Right lobe of liver (tissue), 6 donors: ENCODE data around the gene FRMPD3. TPM values are rescaled to one million over a fixed set of nuclear protein-coding genes. Genes with fewer than 3 reads are reported as not detected.
A peak's percentile ranks its signal among the peaks of the same experiment; 100 is the strongest.
"Not testable (repeated sequence)": the region's sequence is repeated elsewhere in the genome, so short reads cannot be mapped to it uniquely, and the experiment has no call there.

Experiments
- ATAC-seq, 4 donors: fragments of 200-7000 bp; cut with Tn5 transposase; one replicate each; pipeline ENCODE4 v1.9.1; 2020; ENCODE audit warnings: mild to moderate bottlenecking in 4 of 4, moderate library complexity in 4 of 4
- DNase-seq, 3 donors: peaks; one replicate each; pipeline ENCODE4 v3.0.0-alpha.2; 2020
- H3K27ac ChIP-seq, 3 donors: fragments of 200-600 bp; one replicate each; pipeline ENCODE4 v1.8.0; 2022
- H3K27me3 ChIP-seq, 2 donors: fragments of 200-600 bp; one replicate each; pipeline ENCODE4 v1.8.0; 2022
- H3K36me3 ChIP-seq, 4 donors: fragments of 200-600 bp; sonication (generic) in 1 of 4; one replicate each; pipeline versions ENCODE4 v1.5.1 to v1.8.0; 2017 to 2022; ENCODE audit warnings: control low read depth in 1 of 4
- H3K4me1 ChIP-seq, 4 donors: fragments of 200-600 bp; sonication (generic) in 1 of 4; one replicate each; pipeline versions ENCODE4 v1.5.1 to v1.8.0; 2017 to 2022; ENCODE audit warnings: control low read depth in 1 of 4
- H3K4me3 ChIP-seq, 3 donors: fragments of 200-600 bp; one replicate each; pipeline ENCODE4 v1.8.0; 2022
- H3K9me3 ChIP-seq, 4 donors: fragments of 200-600 bp; sonication (generic) in 1 of 4; one replicate each; pipeline versions ENCODE4 v1.5.1 to v1.8.0; 2017 to 2022; ENCODE audit warnings: control low read depth in 1 of 4
- CTCF ChIP-seq, 4 donors: fragments of 200-600 bp in 3 of 4; fragments of 450-650 bp in 1 of 4; IDR thresholded peaks; one replicate each; pipeline versions ENCODE4 v1.5.1 to v1.8.0; 2016 to 2022; ENCODE audit warnings: antibody characterized with exemption in 4 of 4, mild to moderate bottlenecking in 2 of 4
- POLR2A ChIP-seq: fragments of 450-650 bp; IDR thresholded peaks from one replicate; pipeline ENCODE4 v1.6.1; 2017; ENCODE audit warnings: antibody characterized with exemption, mild to moderate bottlenecking
- WGBS: methylation state at CpG from one replicate; pipeline ENCODE4 v1.1.6; 2018; ENCODE audit warnings: low coverage, low lambda C conversion rate; ENCODE audit not compliant: insufficient coverage; ENCODE audit errors: missing lambda C conversion rate; 5-methylcytosine and 5-hydroxymethylcytosine counted together
- intact Hi-C, 2 donors: fragments of 100-400 bp; cut with DNase I; formaldehyde crosslinking; loops; one replicate each; pipeline versions ENCODE4 v1.11.2 to v1.14.1; 2022
- total RNA-seq, 6 experiments: library from RNA; depleted of rRNA in 2 of 6; stranded (reverse); fragments of >200 nt in 2 of 6; fragmentation: NEBNext Ultra II Directional in 3 of 6; extraction: Animal tissue kit (Norgen Biotek cat#: 25700) in 3 of 6; gene quantifications; one replicate each; pipeline versions ENCODE4 v1.1.0 to v1.2.4, GENCODE V29; 2016 to 2023
- donor health status: DM: no; HTN: yes; CAD: no.
- donor health status: DM: no; HTN: no; CAD: no.
- donor health status: DM: no; HTN: no; CAD: no.
- donor health status: DM: no; HTN: yes; CAD: no.
- donor health status: DM: no; HTN: yes; CAD: no.

The FRMPD3 gene
- total RNA-seq, 6 experiments from 2014 or later: not detected

- Histone ChIP-seq H3K36me3 (no peaks in the 10 kb centered on the region), H3K4me3 (no peak overlapping the region), H3K27ac (no peak overlapping the region), H3K4me1 (no peaks in the 10 kb centered on the region), H3K9me3 (no peaks in the 10 kb centered on the region), H3K27me3 (no peaks in the 10 kb centered on the region)
- DNase-seq (no peak), ATAC-seq (no peak)
- 49% methylated on average over 3 of the region's 4 CpGs for WGBS
- intact Hi-C loops: no loop called here
- no peak for TF ChIP-seq POLR2A
- TF ChIP-seq CTCF (IDR thresholded peaks at IDR 0.05): no peak
These were observed 17.8 kb downstream of the FRMPD3 start for GRCh38 chrX:107467271-107467670.

- no peaks in the 10 kb centered on the region for H3K9me3 ChIP-seq
- no peak overlapping the region for H3K4me3 ChIP-seq
- no CpG with 5 or more reads among the region's 2 CpGs for WGBS
- intact Hi-C loops: no loop called here
- no peaks in the 10 kb centered on the region for H3K27me3 ChIP-seq
- TF ChIP-seq POLR2A (no peak), CTCF (IDR thresholded peaks at IDR 0.05) (no peak)
- no peaks in the 10 kb centered on the region for H3K36me3 ChIP-seq
- DNase-seq: no peak
- no peak for ATAC-seq
- no peak overlapping the region for H3K27ac ChIP-seq
- no peaks in the 10 kb centered on the region for H3K4me1 ChIP-seq
These were observed 20.7 kb downstream of the FRMPD3 start for GRCh38 chrX:107470198-107470597.

- no peak for ATAC-seq
- H3K9me3 ChIP-seq: no peaks in the 10 kb centered on the region
These were observed 21.5 kb downstream of the FRMPD3 start for GRCh38 chrX:107470971-107471370.

GRCh38 chrX:107471420-107471819 is 22.0 kb downstream of the FRMPD3 start:
- DNase-seq, intact Hi-C loops: not testable (repeated sequence)
- WGBS: 51% methylated on average over 4 of the region's 4 CpGs

More at GRCh38 chrX:107470971-107471370, 21.5 kb downstream of the FRMPD3 start:
- no peak for DNase-seq
- TF ChIP-seq POLR2A (no peak), CTCF (IDR thresholded peaks at IDR 0.05) (peak in 1 of 4 donors; percentile 11)
- intact Hi-C loops: no loop called here
- H3K36me3 ChIP-seq: no peaks in the 10 kb centered on the region
- no peaks in the 10 kb centered on the region for H3K27me3 ChIP-seq
- no peak overlapping the region for H3K27ac ChIP-seq
- no peaks in the 10 kb centered on the region for H3K4me1 ChIP-seq
- 48% methylated on average over 4 of the region's 7 CpGs for WGBS
- no peak overlapping the region for H3K4me3 ChIP-seq

GRCh38 chrX:107477406-107477805 is 28.0 kb downstream of the FRMPD3 start:
- TF ChIP-seq CTCF (IDR thresholded peaks at IDR 0.05) (no peak), POLR2A (no peak)
- DNase-seq: no peak
- 60% methylated on average over 3 of the region's 4 CpGs for WGBS
- no peak for ATAC-seq
- no peak overlapping the region for H3K4me3 ChIP-seq
- H3K36me3 ChIP-seq: no peaks in the 10 kb centered on the region
- H3K4me1 ChIP-seq: no peaks in the 10 kb centered on the region
- intact Hi-C loops: no loop called here
- H3K27ac ChIP-seq: no peak overlapping the region
- H3K27me3 ChIP-seq: no peaks in the 10 kb centered on the region
- H3K9me3 ChIP-seq: no peaks in the 10 kb centered on the region

More at GRCh38 chrX:107471420-107471819, 22.0 kb downstream of the FRMPD3 start:
- not testable (repeated sequence) for ATAC-seq, H3K9me3 ChIP-seq, H3K36me3 ChIP-seq, H3K27me3 ChIP-seq, H3K4me3 ChIP-seq, H3K4me1 ChIP-seq, H3K27ac ChIP-seq
